Heart right ventricle (tissue), 16 donors: Measurements from ENCODE around the gene GNA12. TPM values are rescaled to one million over a fixed set of nuclear protein-coding genes. Genes with fewer than 3 reads are reported as not detected.

Experiments
- ATAC-seq, 8 donors: fragments of 200-7000 bp; cut with Tn5 transposase; one replicate each; pipeline ENCODE4 v1.9.1; 2020; ENCODE audit warnings: mild to moderate bottlenecking in 8 of 8, moderate library complexity in 8 of 8, moderate number of reproducible peaks in 1 of 8
- DNase-seq, 2 donors: peaks; one replicate each; pipeline ENCODE4 v3.0.0-alpha.2; 2020
- H3K27ac ChIP-seq, 10 donors: fragments of 200-600 bp; sonication (generic) in 2 of 10; one replicate each; pipeline versions ENCODE4 v1.5.0 to v1.8.0; 2020 to 2022; ENCODE audit warnings: mild to moderate bottlenecking in 3 of 10
- H3K27me3 ChIP-seq, 7 donors: fragments of 200-600 bp; one replicate each; pipeline ENCODE4 v1.8.0; 2021 to 2022; ENCODE audit warnings: mild to moderate bottlenecking in 2 of 7
- H3K36me3 ChIP-seq, 9 donors: fragments of 200-600 bp; sonication (generic) in 1 of 9; one replicate each; pipeline versions ENCODE4 v1.5.0 to v1.8.0; 2020 to 2022; ENCODE audit warnings: mild to moderate bottlenecking in 2 of 9
- H3K4me1 ChIP-seq, 9 donors: fragments of 200-600 bp; sonication (generic) in 1 of 9; one replicate each; pipeline versions ENCODE4 v1.5.0 to v1.8.0; 2020 to 2022; ENCODE audit warnings: mild to moderate bottlenecking in 4 of 9
- H3K4me3 ChIP-seq, 10 donors: fragments of 200-600 bp; sonication (generic) in 2 of 10; one replicate each; pipeline versions ENCODE4 v1.5.0 to v1.8.0; 2020 to 2022; ENCODE audit warnings: mild to moderate bottlenecking in 7 of 10, moderate library complexity in 2 of 10
- H3K9me3 ChIP-seq, 11 donors: fragments of 200-600 bp in 10 of 11; sonication (generic) in 2 of 11; one replicate each; pipeline versions ENCODE4 v1.5.0 to v1.8.0; 2013 to 2022; ENCODE audit warnings: mild to moderate bottlenecking in 2 of 11, control low read depth in 1 of 11, moderate library complexity in 1 of 11
- WGBS, 2 donors: extraction: QIAGEN DNeasy Blood & Tissue Kit; methylation state at CpG; one replicate each; pipeline ENCODE4 v1.1.7; 2013; ENCODE audit warnings: inconsistent platforms in 1 of 2; 5-methylcytosine and 5-hydroxymethylcytosine counted together
- intact Hi-C, 10 donors: fragments of 100-400 bp; cut with DNase I; formaldehyde crosslinking; loops; one replicate each; pipeline versions ENCODE4 v1.11.1 to v1.14.2; 2022
- polyA plus RNA-seq, 2 donors: library from polyadenylated mRNA; stranded (reverse); fragments of 200-250 nt; gene quantifications; one replicate each; pipeline ENCODE4 v1.2.3, GENCODE V29; 2013
- total RNA-seq, 10 donors: library from RNA; stranded (reverse); fragmentation: NEBNext Ultra II Directional in 3 of 10; extraction: Animal tissue kit (Norgen Biotek cat#: 25700) in 3 of 10; gene quantifications; one replicate each; pipeline versions ENCODE4 v1.2.1 to v1.2.4, GENCODE V29; 2021 to 2023
- TF ChIP-seq, protein P1 (sequence below), 9 donors: fragments of 200-600 bp; sonication (generic) in 2 of 9; IDR thresholded peaks; one replicate each; pipeline versions ENCODE4 v1.5.0 to v1.8.0; 2021 to 2022; ENCODE audit warnings: antibody characterized with exemption in 9 of 9, mild to moderate bottlenecking in 5 of 9, moderate library complexity in 1 of 9
- donor health status: Arrhythmogenic right ventricular cardiomyopathy.
- donor health status: ischemic (EF 13 %, LVEDD 7.1; RV severe dilation, severe dysfunction).
- donor health status: healthy with polysubstance abuse.
- donor health status: DM: no; HTN: yes; CAD: no.
- donor health status: DM: no; HTN: no; CAD: no.
- donor health status: ischemic (EF 25% LVEDD 6.9; RV normal size, moderate dysfunction).
- donor health status: ischemic (EF 25% LVEDD 5.7; RV mildly dilated, moderate dysfunction).
- donor health status: healthy.
- donor health status: DM: yes; HTN: yes; CAD: no.
- donor health status: Ischemic cardiomyopathy.
- donor health status: ischemic (EF 35%, LVEDD 5.7; RV mildly dilated, moderate dysfunction).
- donor health status: nonischemic (EF 11% LVEDD 7.7; RV severe dilation, severe dysfunction).
- donor health status: DM: yes; HTN: yes; CAD: no.
- donor health status: PGD.
- donor health status: ischemic (EF 29% LVEDD 5.4; RV normal size, mild dysfunction).
- donor health status: nonischemic (EF 23%, LVEDD 6.1; RV moderate dilation, normal function).

The GNA12 gene
- total and polyA plus RNA-seq, 12 donors, result 6.4 to 46.4 (median 33.9) TPM

GRCh38 chr7:2794836-2795636 is 49.1 kb downstream of the GNA12 start:
- peak overlapping the region in 2 of 10 donors; percentile 78 to 84 for H3K27ac ChIP-seq

GRCh38 chr7:2792856-2793487 is 51.1 kb downstream of the GNA12 start:
- Histone ChIP-seq H3K9me3 (no peaks in the 10 kb centered on the region), H3K4me3 (peak overlapping the region in 1 of 10 donors; percentile 20), H3K27me3 (no peaks in the 10 kb centered on the region), H3K27ac (peak overlapping the region in 1 of 10 donors; percentile 39), H3K36me3 (peaks cover 0 to 66% (median 22%) of the 10 kb centered on the region in 9 donors), H3K4me1 (peaks cover 0 to 35% (median 24%) of the 10 kb centered on the region in 9 donors)
- intact Hi-C loops, result no loop called here
- no peak for DNase-seq
- WGBS, 2 donors, result 67 to 82% methylated on average over 16 of the region's 16 CpGs
- ATAC-seq, result peak in 1 of 8 donors; percentile 28
- TF ChIP-seq, protein P1, sequence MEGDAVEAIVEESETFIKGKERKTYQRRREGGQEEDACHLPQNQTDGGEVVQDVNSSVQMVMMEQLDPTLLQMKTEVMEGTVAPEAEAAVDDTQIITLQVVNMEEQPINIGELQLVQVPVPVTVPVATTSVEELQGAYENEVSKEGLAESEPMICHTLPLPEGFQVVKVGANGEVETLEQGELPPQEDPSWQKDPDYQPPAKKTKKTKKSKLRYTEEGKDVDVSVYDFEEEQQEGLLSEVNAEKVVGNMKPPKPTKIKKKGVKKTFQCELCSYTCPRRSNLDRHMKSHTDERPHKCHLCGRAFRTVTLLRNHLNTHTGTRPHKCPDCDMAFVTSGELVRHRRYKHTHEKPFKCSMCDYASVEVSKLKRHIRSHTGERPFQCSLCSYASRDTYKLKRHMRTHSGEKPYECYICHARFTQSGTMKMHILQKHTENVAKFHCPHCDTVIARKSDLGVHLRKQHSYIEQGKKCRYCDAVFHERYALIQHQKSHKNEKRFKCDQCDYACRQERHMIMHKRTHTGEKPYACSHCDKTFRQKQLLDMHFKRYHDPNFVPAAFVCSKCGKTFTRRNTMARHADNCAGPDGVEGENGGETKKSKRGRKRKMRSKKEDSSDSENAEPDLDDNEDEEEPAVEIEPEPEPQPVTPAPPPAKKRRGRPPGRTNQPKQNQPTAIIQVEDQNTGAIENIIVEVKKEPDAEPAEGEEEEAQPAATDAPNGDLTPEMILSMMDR (IDR thresholded peaks at IDR 0.05), result no peak

More at GRCh38 chr7:2794836-2795636, 49.1 kb downstream of the GNA12 start:
- H3K9me3 ChIP-seq, result no peaks in the 10 kb centered on the region
- ATAC-seq (no peak), DNase-seq (no peak)
- peaks cover 0 to 43% (median 24%) of the 10 kb centered on the region in 9 donors for H3K4me1 ChIP-seq
- TF ChIP-seq, protein P1 (IDR thresholded peaks at IDR 0.05), result no peak
- 92 to 96% methylated on average over 17 of the region's 17 CpGs for WGBS, 2 donors
- H3K4me3 ChIP-seq, result no peak overlapping the region
- intact Hi-C loops, result loop anchor here in 4 of 10 donors (5.0 kb wide), 2 partner anchors 33 to 47 kb away; partner anchors contain the start of gene GNA12 (in 1 of the 4)
- H3K27me3 ChIP-seq, result no peaks in the 10 kb centered on the region
- peaks cover 0 to 51% (median 22%) of the 10 kb centered on the region in 9 donors for H3K36me3 ChIP-seq

DNA sequence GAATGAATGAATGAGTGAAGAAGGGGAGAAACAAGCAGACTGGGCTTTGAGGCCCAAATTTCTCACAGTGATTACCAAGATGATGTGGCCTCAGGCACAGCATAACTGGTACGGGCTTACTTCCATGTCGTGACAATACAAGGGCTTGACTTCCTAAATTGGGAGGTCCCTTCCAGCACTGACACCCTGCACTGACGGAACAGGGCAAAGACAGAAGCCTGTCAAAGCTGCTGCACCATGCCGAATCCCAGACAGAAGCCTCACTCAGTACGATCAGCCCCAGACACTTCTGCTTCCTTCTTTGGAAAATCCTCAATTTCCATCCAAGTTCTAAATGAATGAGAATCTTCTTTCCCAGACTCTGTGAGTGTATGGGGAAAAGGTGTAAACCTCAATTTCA is 51.9 kb downstream of the GNA12 start:
- H3K27ac ChIP-seq, result peak overlapping the region in 1 of 10 donors; percentile 39
- no peak for ATAC-seq

GRCh38 chr7:2791390-2791789 is 52.7 kb downstream of the GNA12 start:
- H3K4me3 ChIP-seq, result no peak overlapping the region
- no peaks in the 10 kb centered on the region for H3K9me3 ChIP-seq
- intact Hi-C loops, result no loop called here
- peaks cover 0 to 26% (median 11%) of the 10 kb centered on the region in 9 donors for H3K4me1 ChIP-seq
- no peak overlapping the region for H3K27ac ChIP-seq
- ATAC-seq, result no peak
- TF ChIP-seq, protein P1 (IDR thresholded peaks at IDR 0.05), result no peak
- peaks cover 0 to 76% (median 22%) of the 10 kb centered on the region in 9 donors for H3K36me3 ChIP-seq
- WGBS, 2 donors, result 84 to 85% methylated on average over 5 of the region's 5 CpGs
- no peaks in the 10 kb centered on the region for H3K27me3 ChIP-seq
- no peak for DNase-seq

More for the DNA sequence above, 51.9 kb downstream of the GNA12 start:
- 95% methylated on average over 5 of the region's 5 CpGs for WGBS, 2 donors
- Histone ChIP-seq H3K9me3 (no peaks in the 10 kb centered on the region), H3K36me3 (peaks cover 0 to 71% (median 22%) of the 10 kb centered on the region in 9 donors), H3K4me3 (no peak overlapping the region), H3K4me1 (peaks cover 0 to 34% (median 19%) of the 10 kb centered on the region in 9 donors), H3K27me3 (no peaks in the 10 kb centered on the region)
- no peak for DNase-seq
- TF ChIP-seq, protein P1 (IDR thresholded peaks at IDR 0.05), result no peak
- intact Hi-C loops, result no loop called here
